Measurements from ENCODE around the gene NXF3. TPM values are rescaled to one million over a fixed set of nuclear protein-coding genes. Genes with fewer than 3 reads are reported as not detected.

NXF3 gene
- not detected in 2 replicates for total RNA-seq

DNA sequence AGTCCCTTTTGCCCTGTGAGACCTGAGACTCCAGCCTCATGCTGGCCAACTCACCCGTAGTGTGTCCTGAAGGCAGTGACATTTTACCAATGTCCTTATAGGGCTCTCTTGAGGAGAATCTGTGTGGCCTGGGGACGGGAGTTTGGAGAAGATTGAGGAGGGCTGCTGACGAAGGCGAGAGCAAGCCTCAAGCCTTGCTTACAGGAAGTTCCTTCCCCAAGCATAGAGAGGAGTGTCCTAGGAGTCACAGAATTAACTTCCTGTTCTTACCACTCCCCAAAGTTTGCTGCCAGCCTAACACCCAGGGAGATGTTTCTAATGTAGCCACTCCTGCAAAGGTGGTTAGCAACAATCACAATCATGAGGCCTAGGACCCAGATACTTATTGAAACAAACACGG is at the start of gene NXF3:
Gene NXF3 (minus strand): TSS at position 202 of the 400 bp plus-strand sequence. CDS start 120 bp downstream, at position 82.

DNA sequence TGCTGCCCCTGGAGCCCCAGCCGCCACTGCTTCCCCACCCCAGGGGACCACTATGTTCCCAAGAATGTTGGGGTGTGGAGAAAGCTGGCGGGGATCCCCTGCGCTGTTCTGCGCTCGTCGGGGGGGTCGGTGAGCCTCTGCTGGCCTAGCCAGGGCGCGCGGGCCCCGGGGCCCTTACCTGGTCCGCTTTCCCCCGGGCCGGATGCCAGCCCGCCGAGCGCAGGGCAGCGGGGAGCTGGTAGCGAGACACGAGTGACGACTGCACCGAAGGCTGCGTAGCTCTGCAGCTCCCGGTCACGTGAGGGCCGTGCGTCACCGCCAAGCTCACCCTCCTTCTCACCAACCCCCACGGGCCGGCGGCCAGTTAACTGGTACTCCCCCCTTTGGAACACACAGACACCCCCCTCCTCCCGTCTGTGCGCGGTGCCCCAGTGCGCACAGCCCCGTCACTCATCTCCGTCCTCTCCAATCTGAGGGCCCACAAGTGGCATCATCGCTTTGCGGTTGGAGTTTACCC is 29.0 kb downstream of the NXF3 start, which contains the start of gene BEX1:
Gene BEX1 (minus strand): TSS at position 254 of the 517 bp plus-strand sequence. CDS start 897 bp downstream, outside the sequence.

Other genes with a start within 250 kb of the NXF3 start
- 0.09 and 0.32 TPM in 2 replicates for gene RAB40AL, start 155.9 kb downstream of the NXF3 start, total RNA-seq
- gene BEX1, start 29.0 kb downstream of the NXF3 start, total RNA-seq, result 0.63 TPM in 1 of 2 replicates, not detected in the other
- gene BEX4, start 122.0 kb upstream of the NXF3 start, total RNA-seq, result 12.1 and 22.4 TPM in 2 replicates
- gene TCEAL8, start 162.0 kb upstream of the NXF3 start, total RNA-seq, result 87.2 and 164 TPM in 2 replicates
- not detected in 2 replicates for gene TCEAL5, start 183.6 kb upstream of the NXF3 start, total RNA-seq
- gene BEX2, start 217.8 kb upstream of the NXF3 start, total RNA-seq, result 0.60 and 1.4 TPM in 2 replicates
- gene TCEAL7, start 237.1 kb upstream of the NXF3 start, total RNA-seq, result 32.1 and 74.1 TPM in 2 replicates